Measurements from ENCODE around the gene MFSD6L. TPM values are rescaled to one million over a fixed set of nuclear protein-coding genes. Genes with fewer than 3 reads are reported as not detected.

MFSD6L gene
- polyA plus RNA-seq, 3 donors: 0.08 to 0.37 TPM; not detected in 1

DNA sequence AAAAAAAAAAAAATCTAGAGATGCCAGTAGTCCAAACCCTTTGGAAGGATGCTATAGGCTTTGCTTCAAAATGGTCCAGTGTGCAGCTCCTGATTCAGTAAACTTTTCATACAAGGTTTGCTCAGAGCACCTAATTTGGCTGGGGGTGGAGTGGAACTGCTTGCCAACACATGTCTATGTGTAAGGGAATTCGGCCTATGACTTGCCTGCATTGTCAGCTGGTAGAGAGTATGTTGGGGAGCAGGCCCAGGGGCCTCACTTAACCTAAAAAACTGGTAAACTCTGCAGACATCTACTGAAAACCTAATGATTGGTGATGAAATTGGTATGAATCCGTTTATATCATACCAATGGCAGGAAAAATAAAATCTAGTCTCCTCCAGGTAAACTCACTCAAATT lies 1.5 kb upstream of the MFSD6L start:
- peak overlapping the region in 1 of 7 donors; percentile 16 for H3K27ac Mint-ChIP-seq
- Histone ChIP-seq H3K4me1 (ENCODE audit: control insufficient read depth in 1 of 2, insufficient read depth in 2 of 2, low read length in 2 of 2) (peaks cover 0 to 2% of the 10 kb centered on the region in 2 donors), H3K27me3 (ENCODE audit: control insufficient read depth in 2 of 2, insufficient read depth in 2 of 2, low read length in 2 of 2) (no peaks in the 10 kb centered on the region), H4K20me1 (ENCODE audit: insufficient read depth, low read length) (no peaks in the 10 kb centered on the region), H3K27ac (ENCODE audit: low read depth in 1 of 2, low read length in 2 of 2) (no peak overlapping the region), H3K9ac (ENCODE audit: insufficient read depth, low read length, poor library complexity, severe bottlenecking) (no peak overlapping the region), H3K36me3 (replicated peaks in 1 of 2; ENCODE audit: control insufficient read depth in 1 of 2, insufficient read depth in 2 of 2, low read length in 2 of 2) (peaks cover 38 to 70% of the 10 kb centered on the region in 2 donors), H3K4me3 (replicated peaks in 1 of 3; ENCODE audit: low read depth in 2 of 3, low read length in 3 of 3) (no peak overlapping the region), H3K79me2 (ENCODE audit: insufficient read depth, low read length) (no peaks in the 10 kb centered on the region), H3K4me2 (replicated peaks; ENCODE audit: extremely low read depth, low read length, poor library complexity, severe bottlenecking) (no peak overlapping the region), H2AFZ (ENCODE audit: insufficient read depth, low read depth, low read length, poor library complexity, severe bottlenecking) (no peak overlapping the region), H3K9me3 (replicated peaks in 1 of 2; ENCODE audit: control insufficient read depth in 1 of 2, insufficient read depth in 1 of 2, low read length in 2 of 2) (no peaks in the 10 kb centered on the region)
- no peak overlapping the region for H3K4me3 Mint-ChIP-seq
- peaks cover 0 to 1% (median 0%) of the 10 kb centered on the region in 3 donors for H3K27me3 Mint-ChIP-seq (ENCODE audit: low read depth in 3 of 3)
- H3K9me3 Mint-ChIP-seq: peaks cover 0 to 2% (median 0%) of the 10 kb centered on the region in 7 donors
- WGBS (ENCODE audit: insufficient coverage): no CpG with 5 or more reads among the region's 2 CpGs
- intact Hi-C loops (cut with micrococcal nuclease): no loop called here
- H3K36me3 Mint-ChIP-seq: peaks cover 61 to 77% of the 10 kb centered on the region in 2 donors
- no peak for DNase-seq
- TF ChIP-seq, protein P1, sequence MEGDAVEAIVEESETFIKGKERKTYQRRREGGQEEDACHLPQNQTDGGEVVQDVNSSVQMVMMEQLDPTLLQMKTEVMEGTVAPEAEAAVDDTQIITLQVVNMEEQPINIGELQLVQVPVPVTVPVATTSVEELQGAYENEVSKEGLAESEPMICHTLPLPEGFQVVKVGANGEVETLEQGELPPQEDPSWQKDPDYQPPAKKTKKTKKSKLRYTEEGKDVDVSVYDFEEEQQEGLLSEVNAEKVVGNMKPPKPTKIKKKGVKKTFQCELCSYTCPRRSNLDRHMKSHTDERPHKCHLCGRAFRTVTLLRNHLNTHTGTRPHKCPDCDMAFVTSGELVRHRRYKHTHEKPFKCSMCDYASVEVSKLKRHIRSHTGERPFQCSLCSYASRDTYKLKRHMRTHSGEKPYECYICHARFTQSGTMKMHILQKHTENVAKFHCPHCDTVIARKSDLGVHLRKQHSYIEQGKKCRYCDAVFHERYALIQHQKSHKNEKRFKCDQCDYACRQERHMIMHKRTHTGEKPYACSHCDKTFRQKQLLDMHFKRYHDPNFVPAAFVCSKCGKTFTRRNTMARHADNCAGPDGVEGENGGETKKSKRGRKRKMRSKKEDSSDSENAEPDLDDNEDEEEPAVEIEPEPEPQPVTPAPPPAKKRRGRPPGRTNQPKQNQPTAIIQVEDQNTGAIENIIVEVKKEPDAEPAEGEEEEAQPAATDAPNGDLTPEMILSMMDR (IDR thresholded peaks at IDR 0.05): no peak
- H3K4me1 Mint-ChIP-seq: peaks cover 3% of the 10 kb centered on the region

DNA sequence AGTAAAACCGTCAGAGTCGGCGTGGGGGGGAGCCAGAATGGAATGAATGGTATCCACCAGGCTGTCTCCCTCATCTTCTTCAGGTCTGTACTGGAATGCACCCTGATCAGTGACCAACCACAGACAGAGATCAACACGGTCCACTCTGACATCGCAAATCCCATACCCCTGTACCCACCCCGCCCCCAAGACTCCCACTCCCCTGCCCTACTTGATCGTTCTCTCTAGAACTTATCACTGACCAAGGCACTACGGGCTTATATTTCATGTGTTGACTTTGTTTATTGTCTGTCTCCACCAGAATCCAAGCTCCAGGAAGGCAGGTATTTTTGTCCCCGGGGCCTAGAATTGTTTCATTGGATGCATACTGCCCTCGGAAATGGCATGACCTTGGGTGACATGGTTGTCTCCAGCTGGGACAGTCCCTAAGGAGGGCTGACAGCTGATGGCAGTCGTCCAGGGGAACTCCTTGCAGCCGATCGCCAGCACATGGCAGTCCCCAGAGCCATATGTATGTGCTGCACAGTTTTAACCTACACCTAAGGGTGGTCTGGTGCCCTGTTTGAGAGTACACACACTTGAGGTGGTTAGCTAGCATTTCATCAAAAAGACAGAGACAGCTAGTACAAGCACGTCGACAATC lies 526 bp upstream of the MFSD6L start:
- H4K20me1 ChIP-seq (ENCODE audit: insufficient read depth, low read length): no peaks in the 10 kb centered on the region
- H3K4me1 ChIP-seq (ENCODE audit: control insufficient read depth in 1 of 2, insufficient read depth in 2 of 2, low read length in 2 of 2): peaks cover 9 to 12% of the 10 kb centered on the region in 2 donors
- H3K36me3 ChIP-seq (replicated peaks in 1 of 2; ENCODE audit: control insufficient read depth in 1 of 2, insufficient read depth in 2 of 2, low read length in 2 of 2): peaks cover 38 to 63% of the 10 kb centered on the region in 2 donors
- intact Hi-C loops (cut with micrococcal nuclease): no loop called here
- H3K36me3 Mint-ChIP-seq: peaks cover 59 to 77% of the 10 kb centered on the region in 2 donors
- H3K9ac ChIP-seq (ENCODE audit: insufficient read depth, low read length, poor library complexity, severe bottlenecking): no peak overlapping the region
- TF ChIP-seq, protein P1 (IDR thresholded peaks at IDR 0.05): no peak
- no peak overlapping the region for H3K27ac Mint-ChIP-seq
- 74% methylated on average over 8 of the region's 15 CpGs for WGBS (ENCODE audit: insufficient coverage)
- no peak overlapping the region for H3K4me3 Mint-ChIP-seq
- H3K27me3 Mint-ChIP-seq (ENCODE audit: low read depth in 3 of 3): peaks cover 0 to 1% (median 0%) of the 10 kb centered on the region in 3 donors
- no peak overlapping the region for H2AFZ ChIP-seq (ENCODE audit: insufficient read depth, low read depth, low read length, poor library complexity, severe bottlenecking)
- H3K9me3 ChIP-seq (replicated peaks in 1 of 2; ENCODE audit: control insufficient read depth in 1 of 2, insufficient read depth in 1 of 2, low read length in 2 of 2): peaks cover 0 to 3% of the 10 kb centered on the region in 2 donors
- peaks cover 9% of the 10 kb centered on the region for H3K4me1 Mint-ChIP-seq
- no peak overlapping the region for H3K4me3 ChIP-seq (replicated peaks in 1 of 3; ENCODE audit: low read depth in 2 of 3, low read length in 3 of 3)
- no peaks in the 10 kb centered on the region for H3K27me3 ChIP-seq (ENCODE audit: control insufficient read depth in 2 of 2, insufficient read depth in 2 of 2, low read length in 2 of 2)
- H3K79me2 ChIP-seq (ENCODE audit: insufficient read depth, low read length): no peaks in the 10 kb centered on the region
- no peak overlapping the region for H3K4me2 ChIP-seq (replicated peaks; ENCODE audit: extremely low read depth, low read length, poor library complexity, severe bottlenecking)
- DNase-seq: no peak
- no peak overlapping the region for H3K27ac ChIP-seq (ENCODE audit: low read depth in 1 of 2, low read length in 2 of 2)
- H3K9me3 Mint-ChIP-seq: peaks cover 0 to 6% (median 2%) of the 10 kb centered on the region in 7 donors
